Hepatic stellate cell (primary cell): Measurements from ENCODE around the gene GULP1.
"Not testable (repeated sequence)": the region's sequence is repeated elsewhere in the genome, so short reads cannot be mapped to it uniquely, and the experiment has no call there.

Experiments used
- DNase-seq: peaks from one replicate; pipeline ENCODE4 v3.0.0; 2011; ENCODE audit warnings: low spot score

GULP1 gene

DNA sequence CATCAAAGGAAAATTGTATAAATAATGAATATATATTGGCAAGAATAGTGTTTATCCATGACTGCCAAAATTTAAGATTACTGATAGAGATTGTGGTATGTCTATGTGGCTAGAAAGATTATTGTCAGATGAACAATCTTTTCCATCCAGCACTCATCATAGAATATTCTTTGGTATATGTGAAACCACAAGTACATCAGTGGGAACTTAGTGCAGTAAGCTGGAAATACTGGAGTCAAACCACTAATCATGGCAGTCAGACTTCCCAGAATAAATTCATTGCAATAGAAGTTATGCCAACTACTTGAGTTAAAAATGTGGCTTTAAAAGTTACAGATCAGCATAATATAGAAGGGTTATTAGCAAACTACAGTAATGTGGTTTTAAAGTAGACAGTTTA lies 310.3 kb downstream of the GULP1 start:
- no peak for DNase-seq

DNA sequence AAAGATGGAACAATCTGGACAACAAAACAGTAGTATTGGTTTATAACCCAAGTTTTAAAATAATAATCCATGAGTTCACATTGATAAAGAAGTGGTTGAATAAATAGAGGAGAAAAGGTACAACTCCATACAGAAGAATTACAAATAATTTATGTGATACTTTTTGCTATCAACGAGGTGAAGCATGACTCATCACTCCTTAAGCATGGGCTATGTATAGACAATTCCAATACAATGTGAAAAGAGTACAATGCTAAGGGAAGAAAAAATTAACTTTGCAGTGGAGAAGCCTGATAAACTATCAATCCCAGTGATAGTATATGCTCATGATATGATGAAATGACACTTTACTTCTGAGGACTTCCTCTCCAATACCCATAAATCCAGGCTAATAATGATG lies 312.9 kb downstream of the GULP1 start:
- no peak for DNase-seq

DNA sequence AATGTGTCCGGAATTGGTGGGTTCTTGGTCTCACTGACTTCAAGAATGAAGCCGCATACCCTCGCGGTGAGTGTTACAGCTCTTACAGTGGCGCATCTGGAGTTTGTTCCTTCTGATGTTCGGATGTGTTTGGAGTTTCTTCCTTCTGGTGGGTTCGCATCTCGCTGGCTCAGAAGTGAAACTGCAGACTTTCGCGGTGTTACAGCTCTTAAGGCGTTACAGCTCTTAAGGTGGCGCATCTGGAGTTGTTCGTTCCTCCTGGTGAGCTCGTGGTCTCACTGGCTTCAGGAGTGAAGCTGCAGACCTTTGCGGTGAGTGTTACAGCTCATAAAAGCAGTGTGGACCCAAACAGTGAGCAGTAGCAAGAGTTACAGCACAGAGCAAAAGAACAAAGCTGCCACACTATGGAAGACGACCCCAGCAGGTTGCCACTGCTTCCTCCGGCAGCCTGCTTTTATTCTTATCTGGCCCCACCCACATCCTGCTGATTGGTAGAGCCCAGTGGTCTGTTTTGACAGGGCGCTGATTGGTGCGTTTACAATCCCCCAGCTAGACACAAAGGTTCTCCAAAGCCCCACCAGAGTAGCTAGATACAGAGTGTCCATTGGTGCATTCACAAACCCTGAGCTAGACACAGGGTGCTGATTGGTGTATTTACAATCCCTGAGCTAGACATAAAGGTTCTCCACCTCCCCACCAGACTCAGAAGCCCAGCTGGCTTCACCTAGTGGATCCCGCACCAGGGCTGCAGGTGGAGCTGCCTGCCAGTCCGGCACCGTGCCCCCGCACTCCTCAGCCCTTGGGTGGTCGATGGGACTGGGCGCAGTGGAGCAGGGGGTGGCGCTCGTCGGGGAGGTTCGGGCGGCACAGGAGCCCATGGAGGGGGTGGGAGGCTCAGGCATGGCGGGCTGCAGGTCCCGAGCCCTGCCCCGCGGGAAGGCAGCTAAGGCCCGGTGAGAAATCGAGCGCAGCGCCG lies 314.2 kb downstream of the GULP1 start:
- not testable (repeated sequence) for DNase-seq

DNA sequence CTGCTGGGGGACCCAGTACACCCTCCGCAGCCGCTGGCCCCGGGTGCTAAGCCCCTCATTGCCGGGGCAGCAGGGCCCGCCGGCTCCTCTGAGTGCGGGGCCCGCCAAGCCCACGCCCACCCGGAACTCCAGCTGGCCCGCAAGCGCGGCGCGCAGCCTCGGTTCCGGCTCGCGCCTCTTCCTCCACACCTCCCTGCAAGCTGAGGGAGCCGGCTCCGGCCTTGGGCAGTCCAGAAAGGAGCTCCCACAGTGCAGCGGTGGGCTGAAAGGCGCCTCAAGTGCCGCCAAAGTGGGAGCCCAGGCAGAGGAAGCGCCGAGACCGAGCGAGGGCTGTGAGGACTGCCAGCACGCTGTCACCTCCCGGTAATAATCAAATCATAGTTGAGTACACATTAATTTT lies 314.9 kb downstream of the GULP1 start:
- DNase-seq, result not testable (repeated sequence)

DNA sequence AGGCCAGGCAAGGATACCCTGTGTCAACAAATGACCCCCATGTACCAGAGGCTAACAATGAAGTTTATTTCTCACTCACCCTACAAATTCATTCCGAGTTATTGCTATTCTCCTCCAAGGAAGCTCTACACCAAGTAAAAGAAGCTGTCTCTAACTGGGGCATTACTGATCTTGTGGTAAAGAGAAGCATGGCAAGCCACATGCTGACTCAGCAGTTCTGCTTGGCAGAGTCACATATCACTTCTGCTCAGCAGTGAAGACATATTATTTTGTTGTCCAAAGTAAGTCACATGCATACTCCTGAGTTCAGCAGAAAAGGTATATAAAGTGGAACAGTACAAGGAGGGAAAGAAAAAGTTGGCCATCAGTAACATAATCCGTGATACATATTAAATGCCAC lies 315.8 kb downstream of the GULP1 start:
- DNase-seq, result no peak

DNA sequence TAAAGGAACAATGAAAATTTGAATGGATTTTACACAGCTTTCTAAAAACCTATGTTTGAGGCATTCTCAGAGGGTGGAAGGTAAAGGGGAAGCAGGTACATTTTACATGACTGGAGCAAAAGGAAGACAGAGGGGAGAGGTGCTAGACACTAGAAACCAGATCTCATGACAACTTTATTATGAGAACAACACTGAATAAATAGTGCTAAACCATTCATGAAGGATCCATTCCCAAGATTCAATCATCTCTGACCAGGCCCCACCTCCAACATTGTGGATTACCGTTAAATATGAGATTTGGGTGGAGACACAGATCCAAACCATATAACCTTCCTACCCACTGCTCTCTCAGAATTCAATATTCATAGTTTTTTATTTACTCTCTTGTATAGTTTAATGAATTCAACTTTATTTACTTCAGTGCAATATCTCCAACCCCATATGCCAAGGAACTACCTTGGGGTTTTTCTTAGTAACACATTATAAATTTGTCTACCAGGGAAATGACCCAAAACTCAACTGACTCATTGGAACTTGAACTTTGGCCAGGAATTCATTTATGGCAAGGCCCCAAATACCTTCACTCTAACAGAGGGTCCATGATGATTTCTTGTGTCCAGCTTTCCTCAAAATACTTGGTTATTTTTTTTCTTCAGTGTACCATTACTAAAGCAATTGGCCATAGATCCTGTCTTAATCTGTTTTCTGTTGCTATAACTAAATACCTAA lies 317.8 kb downstream of the GULP1 start:
- DNase-seq, result no peak

DNA sequence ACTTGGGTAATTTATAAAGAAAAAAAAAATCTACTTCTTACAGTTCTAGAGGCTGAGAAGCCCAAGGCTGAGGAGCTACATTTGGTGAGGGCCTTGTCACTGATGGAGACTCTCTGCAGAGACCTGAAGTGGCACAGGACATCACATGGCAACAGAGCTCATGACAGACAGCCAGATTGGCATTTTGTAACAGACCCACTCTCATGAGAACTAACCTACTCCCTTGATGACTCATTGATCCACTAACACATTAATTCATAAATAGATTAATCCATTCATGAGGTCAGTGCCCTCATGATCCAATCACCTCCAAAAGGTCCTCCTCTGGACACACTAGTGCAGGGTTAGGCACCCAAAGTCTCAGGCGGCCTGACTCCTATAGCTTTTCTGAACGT lies 318.4 kb downstream of the GULP1 start:
- DNase-seq, result no peak

DNA sequence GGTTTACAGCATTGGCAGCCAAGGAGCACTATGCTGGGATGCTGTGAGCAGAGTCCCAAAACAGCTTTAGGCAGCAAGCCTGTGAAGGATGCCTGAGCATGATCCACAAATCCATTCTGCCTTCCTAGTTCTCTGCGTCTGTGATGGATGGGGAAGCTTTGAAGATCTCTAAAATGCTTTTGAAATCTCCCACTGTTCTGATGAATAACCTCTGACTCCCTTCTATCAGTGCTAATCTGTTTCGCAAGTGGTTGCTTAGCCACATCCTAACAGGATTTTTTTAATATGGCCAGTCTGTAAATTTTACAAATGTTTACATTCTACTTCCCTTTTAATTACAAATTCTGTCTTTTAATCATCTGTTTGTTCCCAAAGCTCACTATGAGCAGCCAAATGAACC lies 319.2 kb downstream of the GULP1 start:
- DNase-seq, result no peak

DNA sequence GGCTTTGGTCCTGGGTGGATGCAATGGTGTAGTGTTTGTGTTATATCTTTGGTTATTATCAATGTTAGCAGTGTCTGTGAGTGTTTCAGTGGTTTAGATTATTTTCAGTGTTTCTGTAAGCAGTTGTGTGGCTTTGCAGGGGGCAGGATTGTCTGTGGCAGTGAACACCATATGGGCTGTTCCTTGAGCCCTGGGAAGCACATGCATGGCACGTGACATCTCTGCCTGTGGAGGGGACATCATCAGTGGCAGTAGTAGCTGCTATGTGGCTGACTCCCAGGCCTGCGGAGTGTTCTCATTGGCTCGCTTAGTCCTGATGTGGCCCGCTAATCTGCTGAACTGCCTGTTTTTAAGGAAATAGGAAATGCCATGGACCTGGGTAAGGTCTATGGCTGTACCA lies 327.5 kb downstream of the GULP1 start:
- DNase-seq, result no peak

DNA sequence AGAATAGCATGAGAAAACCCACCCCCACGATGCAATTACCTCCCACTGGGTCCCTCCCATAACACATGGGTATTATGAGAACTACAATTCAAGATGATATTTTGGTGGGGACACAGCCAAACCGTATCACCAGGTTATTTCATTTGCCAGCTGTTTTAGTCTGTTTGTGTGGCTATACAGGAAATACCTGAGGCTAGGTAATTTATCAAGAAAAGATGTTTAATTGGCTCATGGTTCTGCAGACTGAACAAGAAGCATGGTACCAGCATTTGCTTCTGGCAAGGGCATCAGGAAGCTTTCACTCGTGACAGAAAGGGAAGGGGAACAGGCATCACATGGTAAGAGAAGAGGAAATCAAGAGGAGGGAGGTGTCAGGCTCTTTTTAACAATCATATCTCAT lies 329.2 kb downstream of the GULP1 start:
- no peak for DNase-seq

DNA sequence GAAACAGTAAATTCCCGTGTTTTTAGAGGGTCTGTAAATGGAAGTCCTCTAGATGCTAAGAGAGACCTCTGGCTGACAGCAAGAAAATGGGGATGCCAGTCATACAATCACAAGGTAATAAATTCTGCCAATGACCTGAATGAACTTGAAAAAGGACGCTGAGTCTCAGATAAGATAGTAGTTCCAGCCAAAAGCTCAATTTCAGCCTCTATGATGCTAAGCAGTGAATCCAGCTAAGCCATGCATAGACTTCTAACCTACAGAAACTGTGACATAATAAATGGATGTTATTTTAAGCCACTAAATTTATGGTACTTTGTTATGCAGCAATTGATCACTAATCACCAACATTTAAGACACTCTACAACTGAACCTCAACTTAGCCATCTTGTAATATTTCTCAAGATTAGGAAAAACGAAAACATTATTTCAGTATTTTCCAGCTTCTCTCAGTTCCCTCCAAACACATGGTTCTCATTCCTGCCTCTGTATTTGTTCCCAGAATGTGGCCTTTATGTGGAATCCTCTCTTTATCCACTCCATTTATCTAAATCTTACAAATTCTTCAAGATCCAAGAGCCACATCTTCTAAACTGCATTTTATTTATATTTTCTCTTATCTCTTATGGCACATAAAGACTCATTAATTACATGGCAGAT lies 331.1 kb downstream of the GULP1 start:
- no peak for DNase-seq

DNA sequence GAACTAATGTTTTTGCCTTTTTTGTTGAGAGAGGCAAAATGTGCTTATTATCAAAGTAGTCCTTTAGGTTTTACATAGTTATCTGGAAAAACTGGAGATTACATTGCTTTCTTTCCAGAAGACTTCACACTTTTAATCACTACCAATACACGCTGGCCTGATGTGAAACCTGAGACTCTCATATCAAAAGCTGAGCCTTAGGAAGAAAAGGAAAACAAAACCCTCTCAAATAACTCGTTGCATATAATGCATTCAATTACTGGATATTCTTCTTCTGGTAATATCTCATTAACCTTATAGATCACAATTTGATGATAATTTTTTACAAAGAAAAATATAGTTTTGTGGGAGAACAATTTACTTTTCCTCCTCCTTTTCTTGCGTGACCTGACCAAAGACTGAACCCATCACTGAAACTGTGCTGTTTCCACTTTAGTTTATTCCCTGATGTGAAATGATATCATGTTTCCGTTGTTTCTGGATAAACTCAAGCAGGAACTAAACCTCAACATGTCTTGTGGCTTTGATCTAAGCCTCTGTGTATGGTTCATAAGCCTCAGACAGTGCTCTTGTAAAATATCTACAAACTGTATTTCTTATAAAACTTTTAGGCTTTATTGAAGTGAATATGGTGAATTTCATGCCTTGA lies 332.4 kb downstream of the GULP1 start:
- DNase-seq, result no peak

DNA sequence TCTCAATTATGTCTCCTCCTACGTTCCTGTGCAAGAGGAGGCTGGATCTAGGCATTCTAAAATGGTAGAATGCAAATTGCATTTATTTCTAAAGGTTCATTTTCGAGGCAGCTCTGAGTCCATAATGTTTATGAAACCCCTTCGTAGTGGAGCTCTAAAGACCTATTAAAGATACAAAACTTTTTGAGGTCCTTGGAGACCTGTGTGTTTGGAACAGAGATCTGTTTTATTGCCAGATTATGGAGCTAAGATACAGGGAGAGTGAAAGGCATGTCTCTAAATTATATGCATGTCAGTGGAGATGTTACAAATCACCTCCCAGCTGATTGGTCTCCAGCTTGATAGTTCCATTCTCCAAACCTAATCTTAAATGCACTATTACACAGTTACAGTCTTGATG lies 335.8 kb downstream of the GULP1 start:
- DNase-seq, result no peak

DNA sequence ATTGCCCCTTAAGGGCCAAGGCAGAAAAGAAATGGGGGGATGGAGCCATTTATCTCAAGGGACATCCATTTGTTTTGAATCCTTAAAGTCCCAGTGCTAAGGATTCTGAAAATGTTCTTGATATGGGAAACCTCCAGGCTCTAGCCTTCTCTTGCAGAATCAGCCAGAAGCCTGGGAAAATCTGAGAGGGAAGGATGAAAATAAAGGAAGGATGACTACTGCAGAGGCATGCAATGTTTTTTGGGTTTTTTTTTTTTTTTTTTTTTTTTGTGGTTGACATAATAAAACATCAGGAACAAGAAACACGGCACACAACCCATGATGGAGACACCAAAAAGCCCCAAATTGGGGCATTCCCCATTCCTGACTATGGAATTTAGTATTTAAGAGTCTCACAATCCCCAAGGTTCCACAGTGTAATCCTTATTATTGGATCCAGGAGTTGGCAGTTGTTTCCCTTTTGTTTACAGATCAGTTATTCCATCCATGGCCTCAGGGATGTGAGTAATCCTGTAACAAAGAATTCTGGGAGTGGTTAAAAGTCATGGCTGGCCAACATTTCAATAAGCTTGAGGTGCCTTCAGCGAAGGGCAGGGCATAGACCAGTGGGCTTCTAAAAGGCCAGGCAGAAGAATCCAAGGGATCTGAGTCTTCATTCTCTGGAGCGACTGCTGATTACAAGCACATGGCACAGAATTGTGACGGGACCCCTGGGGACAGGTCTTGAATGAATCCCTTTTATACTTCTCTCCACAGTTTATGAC lies 337.5 kb downstream of the GULP1 start:
- DNase-seq, result no peak

DNA sequence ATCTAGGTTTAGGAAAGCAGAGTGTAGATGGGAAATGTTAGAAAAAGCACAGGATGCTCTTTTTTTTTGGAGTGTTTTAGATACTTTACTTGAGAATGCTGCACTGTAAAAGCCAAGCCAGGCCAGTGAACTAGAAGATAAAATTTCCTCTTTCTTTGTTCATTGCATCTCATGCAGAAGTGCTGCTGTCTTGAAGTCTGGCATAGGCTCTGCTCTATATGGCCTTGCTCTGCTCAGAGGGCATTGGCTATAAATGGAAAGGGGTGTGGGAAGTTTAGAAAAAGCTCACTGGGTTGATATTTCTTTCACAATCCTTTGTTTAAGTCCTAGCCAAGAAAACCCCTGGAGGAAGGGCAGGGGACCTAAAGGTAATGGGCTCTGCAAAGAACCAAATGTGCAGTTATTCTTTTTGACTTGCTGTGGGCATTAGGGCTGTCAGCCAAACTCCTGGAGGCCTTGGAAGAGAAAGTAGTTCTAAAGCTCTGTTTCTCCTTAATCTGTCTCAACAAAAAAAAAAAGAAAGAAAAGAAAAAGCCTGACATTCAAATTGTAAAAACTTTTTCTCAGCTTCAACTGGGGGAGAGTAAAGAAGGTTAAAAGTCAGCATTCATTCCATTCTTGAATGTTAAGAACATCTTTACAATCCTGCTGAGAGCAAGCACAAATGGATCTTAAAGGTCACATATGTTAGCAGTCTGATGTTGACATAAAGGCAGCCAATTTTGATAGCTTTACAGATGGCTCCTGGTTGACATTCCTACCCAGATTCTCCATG lies 338.3 kb downstream of the GULP1 start:
- DNase-seq, result no peak

DNA sequence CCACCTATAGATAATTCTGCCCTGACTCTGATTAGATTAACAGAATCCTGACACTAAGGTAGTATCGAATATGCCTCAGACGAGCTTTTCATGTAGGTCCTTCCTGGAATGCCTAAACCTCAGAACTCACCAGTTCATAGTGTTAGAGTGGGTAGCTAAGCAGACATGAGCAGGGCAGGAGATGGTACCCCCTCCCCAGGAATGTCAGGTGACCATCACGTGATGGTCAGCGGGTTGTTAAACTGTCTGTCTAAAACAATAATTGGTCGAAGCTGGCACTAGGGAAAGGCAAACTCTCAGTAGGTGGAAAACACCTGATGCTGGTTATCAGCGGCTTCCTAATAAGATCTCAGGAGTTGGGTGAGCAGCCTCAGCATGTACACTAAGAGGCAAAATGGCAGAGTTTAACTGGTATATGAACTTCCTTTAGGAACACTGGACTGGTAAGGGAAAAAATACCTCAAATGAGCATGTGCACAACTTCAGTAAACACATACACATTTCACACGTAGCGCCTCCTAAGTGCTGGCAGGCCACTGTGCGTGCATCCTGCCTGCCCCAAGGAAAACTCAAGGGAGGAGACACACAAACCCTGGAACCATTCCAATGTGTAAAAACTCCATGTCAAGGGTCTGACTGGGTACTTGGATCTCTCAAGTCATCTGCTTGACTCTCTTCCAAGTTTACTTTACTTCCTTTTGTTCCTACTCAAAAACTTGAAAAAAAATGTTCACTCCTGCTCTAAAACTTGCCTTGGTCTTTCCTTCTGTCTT lies 339.5 kb downstream of the GULP1 start:
- no peak for DNase-seq

DNA sequence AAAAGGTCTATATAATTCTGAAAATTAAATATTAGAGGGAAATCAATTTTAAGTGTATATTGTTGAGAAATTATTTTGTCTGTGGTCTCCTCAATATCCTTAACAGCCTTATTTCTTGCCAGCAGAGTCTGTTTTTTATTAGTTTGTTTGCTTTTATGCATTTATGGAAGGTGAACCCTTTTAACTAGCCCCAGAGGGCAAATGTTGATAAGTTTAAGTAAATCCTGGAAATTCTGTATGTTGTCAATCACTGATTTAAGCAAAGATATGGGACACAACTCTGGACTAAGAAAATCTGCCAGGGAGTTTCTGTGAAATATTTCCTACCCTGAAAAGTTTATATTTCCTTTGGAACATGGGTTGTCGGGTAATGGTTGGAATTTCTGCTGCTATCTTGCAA lies 343.0 kb downstream of the GULP1 start:
- DNase-seq, result no peak
